ENCODE data around the gene SP2.

Gene SP2

GRCh38 chr17:47878203-47879027 is 17.6 kb upstream of the SP2 start:
- TF ChIP-seq CTCF (IDR thresholded peaks at IDR 0.05): no peak
- H3K27me3 ChIP-seq: peaks cover 55% of the 10 kb centered on the region
- no peaks in the 10 kb centered on the region for H3K36me3 ChIP-seq
- peaks cover 0 to 7% of the 10 kb centered on the region in 2 experiments for H3K4me1 ChIP-seq (ENCODE audit: control insufficient read depth in 1 of 2, insufficient read depth in 1 of 2, low read depth in 1 of 2, low read length in 1 of 2)
- no peak overlapping the region for H3K4me3 ChIP-seq (ENCODE audit: low read depth in 1 of 2, low read length in 1 of 2)
- no peaks in the 10 kb centered on the region for H3K9me3 ChIP-seq
- H3K27ac ChIP-seq: no peak overlapping the region

GRCh38 chr17:47879028-47879585 is 16.9 kb upstream of the SP2 start:
- peaks cover 0 to 7% of the 10 kb centered on the region in 2 experiments for H3K4me1 ChIP-seq (ENCODE audit: control insufficient read depth in 1 of 2, insufficient read depth in 1 of 2, low read depth in 1 of 2, low read length in 1 of 2)
- H3K9me3 ChIP-seq: no peaks in the 10 kb centered on the region
- no peaks in the 10 kb centered on the region for H3K36me3 ChIP-seq
- TF ChIP-seq CTCF (IDR thresholded peaks at IDR 0.05): no peak
- no peak overlapping the region for H3K4me3 ChIP-seq (ENCODE audit: low read depth in 1 of 2, low read length in 1 of 2)
- H3K27ac ChIP-seq: no peak overlapping the region
- H3K27me3 ChIP-seq: peaks cover 54% of the 10 kb centered on the region

- H3K27me3 ChIP-seq: peaks cover 48% of the 10 kb centered on the region
Measured at GRCh38 chr17:47879776-47880454, 16.1 kb upstream of the SP2 start.

GRCh38 chr17:47882247-47882646 is 13.8 kb upstream of the SP2 start:
- H3K36me3 ChIP-seq: no peaks in the 10 kb centered on the region
- H3K27me3 ChIP-seq: peaks cover 34% of the 10 kb centered on the region
- peak overlapping the region in 1 of 2 experiments; percentile 14 for H3K4me3 ChIP-seq (ENCODE audit: low read depth in 1 of 2, low read length in 1 of 2)
- no peaks in the 10 kb centered on the region for H3K9me3 ChIP-seq
- no peak for TF ChIP-seq CTCF (IDR thresholded peaks at IDR 0.05)
- peaks cover 0 to 7% of the 10 kb centered on the region in 2 experiments for H3K4me1 ChIP-seq (ENCODE audit: control insufficient read depth in 1 of 2, insufficient read depth in 1 of 2, low read depth in 1 of 2, low read length in 1 of 2)
- H3K27ac ChIP-seq: no peak overlapping the region

More at GRCh38 chr17:47879776-47880454, 16.1 kb upstream of the SP2 start:
- H3K4me1 ChIP-seq (ENCODE audit: control insufficient read depth in 1 of 2, insufficient read depth in 1 of 2, low read depth in 1 of 2, low read length in 1 of 2): peaks cover 0 to 7% of the 10 kb centered on the region in 2 experiments
- no peak for TF ChIP-seq CTCF (IDR thresholded peaks at IDR 0.05)
- H3K36me3 ChIP-seq: no peaks in the 10 kb centered on the region
- H3K4me3 ChIP-seq (ENCODE audit: low read depth in 1 of 2, low read length in 1 of 2): no peak overlapping the region
- H3K27ac ChIP-seq: no peak overlapping the region
- no peaks in the 10 kb centered on the region for H3K9me3 ChIP-seq

- Histone ChIP-seq H3K27ac (no peak overlapping the region), H3K4me1 (ENCODE audit: control insufficient read depth in 1 of 2, insufficient read depth in 1 of 2, low read depth in 1 of 2, low read length in 1 of 2) (peaks cover 0 to 7% of the 10 kb centered on the region in 2 experiments), H3K36me3 (no peaks in the 10 kb centered on the region), H3K27me3 (peaks cover 27% of the 10 kb centered on the region), H3K9me3 (no peaks in the 10 kb centered on the region), H3K4me3 (ENCODE audit: low read depth in 1 of 2, low read length in 1 of 2) (no peak overlapping the region)
- TF ChIP-seq CTCF (IDR thresholded peaks at IDR 0.05): no peak
Measured at GRCh38 chr17:47882695-47883588, 13.1 kb upstream of the SP2 start.

Measured in neutrophil (primary cell).